ENCODE results near the gene LXN.

Gene LXN

GRCh38 chr3:158666416-158666815 is 6.0 kb downstream of the LXN start:
- DNase-seq = no peak

- no peak for DNase-seq
Measured at GRCh38 chr3:158663832-158664231, 8.6 kb downstream of the LXN start.

- DNase-seq = no peak
Measured at GRCh38 chr3:158663246-158663645, 9.2 kb downstream of the LXN start.

GRCh38 chr3:158660711-158661110 is 11.7 kb downstream of the LXN start:
- DNase-seq = no peak

- DNase-seq = peak; percentile 43 to 45
Measured at GRCh38 chr3:158659454-158660237, 12.8 kb downstream of the LXN start.

GRCh38 chr3:158658889-158659288 is 13.6 kb downstream of the LXN start:
- no peak for DNase-seq

- no peak for DNase-seq
Measured at GRCh38 chr3:158652463-158652862, 20.0 kb downstream of the LXN start.

- no peak for DNase-seq
Measured at GRCh38 chr3:158651192-158651591, 21.3 kb downstream of the LXN start.

- no peak for DNase-seq
Measured at GRCh38 chr3:158649791-158650190, 22.7 kb downstream of the LXN start.

GRCh38 chr3:158644345-158644908 is 28.0 kb downstream of the LXN start, which contains the start of gene GFM1:
TSS of gene GFM1 (plus strand) at chr3:158644527. CDS start at chr3:158644635, 108 bp downstream.
- DNase-seq = peak; percentile 78 to 82

- DNase-seq = no peak
Measured at GRCh38 chr3:158642474-158643210, 29.8 kb downstream of the LXN start.

- DNase-seq = no peak
Measured at GRCh38 chr3:158642005-158642404, 30.4 kb downstream of the LXN start.

- DNase-seq = no peak
Measured at GRCh38 chr3:158640646-158641045, 31.8 kb downstream of the LXN start.

- DNase-seq = no peak
Measured at GRCh38 chr3:158631981-158632380, 40.5 kb downstream of the LXN start.

GRCh38 chr3:158625881-158626280 is 46.6 kb downstream of the LXN start:
- no peak for DNase-seq

GRCh38 chr3:158617982-158618875 is 54.2 kb downstream of the LXN start:
- no peak for DNase-seq
